ENCODE results near the gene PWWP2A. TPM values are rescaled to one million over a fixed set of nuclear protein-coding genes. Genes with fewer than 3 reads are reported as not detected.
"Not testable (repeated sequence)": the region's sequence is repeated elsewhere in the genome, so short reads cannot be mapped to it uniquely, and the experiment has no call there.

The PWWP2A gene
- total RNA-seq, 2 donors from 2014 or later, result 15.4 to 16.7 TPM

- H3K4me3 Mint-ChIP-seq, result no peak overlapping the region
- no peaks in the 10 kb centered on the region for H3K9me3 Mint-ChIP-seq
- H3K36me3 Mint-ChIP-seq (ENCODE audit: low read depth), result peaks cover 8% of the 10 kb centered on the region
- H3K4me1 Mint-ChIP-seq, result no peaks in the 10 kb centered on the region
- H3K27ac Mint-ChIP-seq, result no peak overlapping the region
- H3K27me3 Mint-ChIP-seq, result no peaks in the 10 kb centered on the region
- no peak for ATAC-seq (replicated peaks)
These were observed 47.3 kb downstream of the PWWP2A start for GRCh38 chr5:160071916-160072315.

- ATAC-seq (replicated peaks), result no peak
- no peaks in the 10 kb centered on the region for H3K27me3 Mint-ChIP-seq
- no peak overlapping the region for H3K27ac Mint-ChIP-seq
- no peaks in the 10 kb centered on the region for H3K4me1 Mint-ChIP-seq
- H3K9me3 Mint-ChIP-seq, result no peaks in the 10 kb centered on the region
- H3K4me3 Mint-ChIP-seq, result no peak overlapping the region
- peaks cover 6% of the 10 kb centered on the region for H3K36me3 Mint-ChIP-seq (ENCODE audit: low read depth)
These were observed 47.7 kb downstream of the PWWP2A start for GRCh38 chr5:160071516-160071915.

- H3K27me3 Mint-ChIP-seq; ATAC-seq (replicated peaks); H3K4me3 Mint-ChIP-seq; H3K4me1 Mint-ChIP-seq; H3K27ac Mint-ChIP-seq; H3K9me3 Mint-ChIP-seq: not testable (repeated sequence)
- peaks cover 28% of the 10 kb centered on the region for H3K36me3 Mint-ChIP-seq (ENCODE audit: low read depth)
These were observed 50.1 kb downstream of the PWWP2A start for GRCh38 chr5:160069120-160069519.

GRCh38 chr5:160064995-160065614 lies 54.1 kb downstream of the PWWP2A start:
- no peak for ATAC-seq (replicated peaks)
- H3K27me3 Mint-ChIP-seq, result no peaks in the 10 kb centered on the region
- H3K4me3 Mint-ChIP-seq, result no peak overlapping the region
- H3K36me3 Mint-ChIP-seq (ENCODE audit: low read depth), result peaks cover 55% of the 10 kb centered on the region
- no peak overlapping the region for H3K27ac Mint-ChIP-seq
- H3K4me1 Mint-ChIP-seq, result peaks cover 7% of the 10 kb centered on the region
- no peaks in the 10 kb centered on the region for H3K9me3 Mint-ChIP-seq

GRCh38 chr5:160064417-160064810 lies 54.8 kb downstream of the PWWP2A start:
- peaks cover 62% of the 10 kb centered on the region for H3K36me3 Mint-ChIP-seq (ENCODE audit: low read depth)
- no peak for ATAC-seq (replicated peaks)
- H3K4me1 Mint-ChIP-seq, result peaks cover 7% of the 10 kb centered on the region
- H3K9me3 Mint-ChIP-seq, result no peaks in the 10 kb centered on the region
- no peaks in the 10 kb centered on the region for H3K27me3 Mint-ChIP-seq
- H3K27ac Mint-ChIP-seq, result no peak overlapping the region
- no peak overlapping the region for H3K4me3 Mint-ChIP-seq

- ATAC-seq (replicated peaks), result no peak
- no peaks in the 10 kb centered on the region for H3K9me3 Mint-ChIP-seq
- H3K27me3 Mint-ChIP-seq, result no peaks in the 10 kb centered on the region
- peaks cover 82% of the 10 kb centered on the region for H3K36me3 Mint-ChIP-seq (ENCODE audit: low read depth)
- no peak overlapping the region for H3K4me3 Mint-ChIP-seq
- H3K4me1 Mint-ChIP-seq, result peaks cover 7% of the 10 kb centered on the region
- no peak overlapping the region for H3K27ac Mint-ChIP-seq
These were observed 57.5 kb downstream of the PWWP2A start for GRCh38 chr5:160061770-160062169.

GRCh38 chr5:160060001-160060400 lies 59.2 kb downstream of the PWWP2A start:
- H3K27me3 Mint-ChIP-seq, result no peaks in the 10 kb centered on the region
- peaks cover 87% of the 10 kb centered on the region for H3K36me3 Mint-ChIP-seq (ENCODE audit: low read depth)
- ATAC-seq (replicated peaks), result no peak
- peaks cover 11% of the 10 kb centered on the region for H3K4me1 Mint-ChIP-seq
- no peak overlapping the region for H3K4me3 Mint-ChIP-seq
- H3K9me3 Mint-ChIP-seq, result no peaks in the 10 kb centered on the region
- H3K27ac Mint-ChIP-seq, result no peak overlapping the region

- no peaks in the 10 kb centered on the region for H3K9me3 Mint-ChIP-seq
These were observed 62.0 kb downstream of the PWWP2A start for GRCh38 chr5:160057256-160057655.

GRCh38 chr5:160054831-160055230 lies 64.4 kb downstream of the PWWP2A start:
- Mint-ChIP-seq H3K4me1 (peaks cover 5% of the 10 kb centered on the region), H3K9me3 (no peaks in the 10 kb centered on the region), H3K27ac (no peak overlapping the region), H3K4me3 (no peak overlapping the region), H3K27me3 (no peaks in the 10 kb centered on the region), H3K36me3 (ENCODE audit: low read depth) (peaks cover 100% of the 10 kb centered on the region)
- ATAC-seq (replicated peaks), result no peak

More at GRCh38 chr5:160057256-160057655, 62.0 kb downstream of the PWWP2A start:
- Mint-ChIP-seq H3K4me3 (no peak overlapping the region), H3K36me3 (ENCODE audit: low read depth) (peaks cover 97% of the 10 kb centered on the region), H3K27me3 (no peaks in the 10 kb centered on the region), H3K4me1 (peaks cover 12% of the 10 kb centered on the region), H3K27ac (no peak overlapping the region)
- no peak for ATAC-seq (replicated peaks)

- no peaks in the 10 kb centered on the region for H3K9me3 Mint-ChIP-seq
- H3K27ac Mint-ChIP-seq, result no peak overlapping the region
- H3K4me1 Mint-ChIP-seq, result peaks cover 5% of the 10 kb centered on the region
- no peak overlapping the region for H3K4me3 Mint-ChIP-seq
- H3K36me3 Mint-ChIP-seq (ENCODE audit: low read depth), result peaks cover 100% of the 10 kb centered on the region
- no peaks in the 10 kb centered on the region for H3K27me3 Mint-ChIP-seq
- no peak for ATAC-seq (replicated peaks)
These were observed 65.2 kb downstream of the PWWP2A start for GRCh38 chr5:160054047-160054446.

- H3K36me3 Mint-ChIP-seq (ENCODE audit: low read depth), result peaks cover 96% of the 10 kb centered on the region
- H3K27ac Mint-ChIP-seq, result no peak overlapping the region
- H3K4me3 Mint-ChIP-seq, result no peak overlapping the region
- no peaks in the 10 kb centered on the region for H3K9me3 Mint-ChIP-seq
- H3K27me3 Mint-ChIP-seq, result no peaks in the 10 kb centered on the region
- H3K4me1 Mint-ChIP-seq, result no peaks in the 10 kb centered on the region
- no peak for ATAC-seq (replicated peaks)
These were observed 70.2 kb downstream of the PWWP2A start for GRCh38 chr5:160049099-160049498.

- Mint-ChIP-seq H3K36me3 (ENCODE audit: low read depth) (peaks cover 96% of the 10 kb centered on the region), H3K27ac (no peak overlapping the region), H3K4me1 (no peaks in the 10 kb centered on the region), H3K4me3 (no peak overlapping the region), H3K9me3 (no peaks in the 10 kb centered on the region), H3K27me3 (no peaks in the 10 kb centered on the region)
- ATAC-seq (replicated peaks), result no peak
These were observed 71.1 kb downstream of the PWWP2A start for GRCh38 chr5:160048131-160048530.

- H3K9me3 Mint-ChIP-seq, result no peaks in the 10 kb centered on the region
- H3K27ac Mint-ChIP-seq, result no peak overlapping the region
- no peak overlapping the region for H3K4me3 Mint-ChIP-seq
- no peak for ATAC-seq (replicated peaks)
- no peaks in the 10 kb centered on the region for H3K4me1 Mint-ChIP-seq
- peaks cover 96% of the 10 kb centered on the region for H3K36me3 Mint-ChIP-seq (ENCODE audit: low read depth)
- no peaks in the 10 kb centered on the region for H3K27me3 Mint-ChIP-seq
These were observed 71.8 kb downstream of the PWWP2A start for GRCh38 chr5:160047423-160047822.

GRCh38 chr5:160044967-160045366 lies 74.3 kb downstream of the PWWP2A start:
- no peak overlapping the region for H3K4me3 Mint-ChIP-seq
- H3K27ac Mint-ChIP-seq, result no peak overlapping the region
- no peaks in the 10 kb centered on the region for H3K9me3 Mint-ChIP-seq
- H3K27me3 Mint-ChIP-seq, result no peaks in the 10 kb centered on the region
- H3K4me1 Mint-ChIP-seq, result no peaks in the 10 kb centered on the region
- H3K36me3 Mint-ChIP-seq (ENCODE audit: low read depth), result peaks cover 90% of the 10 kb centered on the region
- ATAC-seq (replicated peaks), result no peak

GRCh38 chr5:160044391-160044804 lies 74.9 kb downstream of the PWWP2A start:
- Mint-ChIP-seq H3K27ac (no peak overlapping the region), H3K9me3 (no peaks in the 10 kb centered on the region)

GRCh38 chr5:160042671-160043070 lies 76.6 kb downstream of the PWWP2A start:
- no peak for ATAC-seq (replicated peaks)
- H3K4me3 Mint-ChIP-seq, result no peak overlapping the region
- H3K27ac Mint-ChIP-seq, result no peak overlapping the region
- H3K9me3 Mint-ChIP-seq, result no peaks in the 10 kb centered on the region
- H3K36me3 Mint-ChIP-seq (ENCODE audit: low read depth), result peaks cover 88% of the 10 kb centered on the region
- H3K27me3 Mint-ChIP-seq, result no peaks in the 10 kb centered on the region
- H3K4me1 Mint-ChIP-seq, result no peaks in the 10 kb centered on the region

More at GRCh38 chr5:160044391-160044804, 74.9 kb downstream of the PWWP2A start:
- no peaks in the 10 kb centered on the region for H3K27me3 Mint-ChIP-seq
- no peak for ATAC-seq (replicated peaks)
- no peak overlapping the region for H3K4me3 Mint-ChIP-seq
- peaks cover 90% of the 10 kb centered on the region for H3K36me3 Mint-ChIP-seq (ENCODE audit: low read depth)
- H3K4me1 Mint-ChIP-seq, result no peaks in the 10 kb centered on the region

All from activated T-helper 17 cell treated with anti-CD3 and anti-CD28 coated beads, Interleukin-2, amount 50 U/mL, for 72 hours (primary cell).